NB4 (cell line): ENCODE results near the gene COL8A1.

Source experiments
- DNase-seq: peaks from one replicate; pipeline ENCODE4 v3.0.0; 2010; ENCODE audit warnings: low read depth
- H3K4me3 ChIP-seq: one replicate; pipeline ENCODE4 v1.5.1; 2011; ENCODE audit warnings: mild to moderate bottlenecking, low read depth, low read length, moderate library complexity
- CTCF ChIP-seq: IDR thresholded peaks from one replicate; pipeline ENCODE4 v1.5.1; 2012; ENCODE audit warnings: low read depth, low read length
- MAX ChIP-seq: IDR thresholded peaks from 2 replicates; pipeline ENCODE4 v1.6.1; 2011; ENCODE audit warnings: low read depth, low read length
- MYC ChIP-seq: IDR thresholded peaks from 2 replicates; pipeline ENCODE4 v1.6.1; 2011; ENCODE audit warnings: low read depth, low read length
- POLR2A ChIP-seq: IDR thresholded peaks from 2 replicates; pipeline ENCODE4 v1.6.1; 2011; ENCODE audit warnings: mild to moderate bottlenecking; ENCODE audit not compliant: insufficient read length; ENCODE audit errors: extremely low read depth

COL8A1 gene

GRCh38 chr3:99848433-99848832 lies 210.0 kb downstream of the COL8A1 start:
- no peak for DNase-seq
- no peak overlapping the region for H3K4me3 ChIP-seq
- TF ChIP-seq MYC (no peak), MAX (no peak), POLR2A (no peak), CTCF (no peak)
